HG03064 (cell line): ENCODE measurements around the gene SMC3.
A peak's percentile ranks its signal among the peaks of the same experiment; 100 is the strongest.

Experiments
- ATAC-seq: cut with Tn5 transposase; IDR thresholded peaks from one replicate; pipeline ENCODE4 v1.9.1; 2021; ENCODE audit warnings: low read depth; ENCODE audit not compliant: unreplicated experiment

Gene SMC3

DNA sequence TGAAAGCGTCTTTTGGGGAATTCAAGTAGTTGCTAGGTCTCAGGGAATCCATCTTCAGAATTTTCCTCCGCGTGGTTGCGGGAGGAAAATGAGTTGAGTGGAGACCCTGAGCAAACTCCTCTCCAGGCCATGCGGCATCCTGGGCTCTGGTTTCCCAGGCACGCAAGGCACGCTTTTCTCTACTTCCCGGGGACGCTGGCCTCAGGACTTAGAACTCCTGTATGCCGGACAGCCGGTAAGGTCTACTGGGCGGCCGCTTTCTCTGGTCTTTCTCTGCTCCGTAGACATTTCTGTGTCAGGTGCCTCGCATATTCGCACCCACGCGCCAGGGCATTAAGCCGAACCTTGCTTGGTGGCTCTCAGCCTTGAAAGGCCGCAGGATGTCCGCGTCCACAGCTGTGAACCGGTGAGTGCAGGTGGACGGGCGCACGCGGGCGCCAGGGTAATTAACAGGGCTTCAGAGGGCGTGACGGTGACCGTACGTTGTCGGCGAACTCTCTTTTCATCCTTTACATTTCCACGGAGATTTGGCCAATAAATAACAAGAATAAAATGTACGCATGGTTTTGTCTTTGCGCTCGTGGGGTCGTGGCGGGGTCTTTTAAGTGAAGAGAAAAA, 75.6 kb downstream of the SMC3 start:
- no peak for ATAC-seq

DNA sequence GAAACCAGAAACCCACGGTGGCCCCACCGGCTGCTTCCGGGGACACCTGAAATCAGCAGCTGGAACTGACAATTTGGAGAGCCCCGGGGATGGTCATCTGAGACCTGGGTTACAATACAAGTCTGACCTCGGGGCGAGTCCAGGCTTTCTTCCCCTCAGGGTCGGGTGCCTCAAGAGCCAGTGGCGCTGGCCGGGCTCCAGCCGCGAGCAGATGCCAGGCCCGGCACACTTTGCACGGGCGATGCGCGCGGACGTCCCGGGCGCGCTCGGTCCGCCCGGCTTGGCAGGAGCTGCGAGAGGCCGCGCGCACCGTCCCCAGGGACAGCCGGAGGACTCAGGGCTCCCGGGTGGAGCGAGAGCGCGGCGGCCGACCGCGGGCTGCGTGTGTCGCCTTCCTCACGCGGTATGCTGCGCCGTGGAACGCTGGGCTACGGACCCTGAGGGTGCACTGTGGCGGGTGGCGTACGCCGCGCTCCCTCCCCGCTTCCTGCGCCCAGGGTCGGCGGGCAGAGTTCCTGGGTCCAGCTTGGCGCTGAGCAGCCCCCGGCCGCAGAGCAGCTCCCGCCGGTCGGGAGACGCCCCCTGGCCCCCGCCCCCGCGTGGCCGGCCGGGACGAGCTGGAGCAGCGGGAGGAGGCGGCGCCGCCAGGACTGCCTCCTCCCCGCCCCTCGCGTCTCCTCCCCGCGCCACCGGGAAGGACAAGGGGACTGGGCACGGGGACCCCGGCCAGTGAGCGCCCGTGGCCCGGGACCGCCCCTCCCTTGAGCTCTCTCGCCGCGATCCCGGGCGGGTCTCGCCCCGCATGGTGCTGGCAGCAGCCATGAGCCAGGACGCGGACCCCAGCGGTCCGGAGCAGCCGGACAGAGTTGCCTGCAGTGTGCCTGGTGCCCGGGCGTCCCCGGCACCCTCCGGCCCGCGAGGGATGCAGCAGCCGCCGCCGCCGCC, 76.4 kb downstream of the SMC3 start, which contains the start of gene RBM20:
Gene RBM20 (plus strand): TSS at position 684 of the 945 bp plus-strand sequence. CDS start 119 bp downstream, at position 803.
- no peak for ATAC-seq

DNA sequence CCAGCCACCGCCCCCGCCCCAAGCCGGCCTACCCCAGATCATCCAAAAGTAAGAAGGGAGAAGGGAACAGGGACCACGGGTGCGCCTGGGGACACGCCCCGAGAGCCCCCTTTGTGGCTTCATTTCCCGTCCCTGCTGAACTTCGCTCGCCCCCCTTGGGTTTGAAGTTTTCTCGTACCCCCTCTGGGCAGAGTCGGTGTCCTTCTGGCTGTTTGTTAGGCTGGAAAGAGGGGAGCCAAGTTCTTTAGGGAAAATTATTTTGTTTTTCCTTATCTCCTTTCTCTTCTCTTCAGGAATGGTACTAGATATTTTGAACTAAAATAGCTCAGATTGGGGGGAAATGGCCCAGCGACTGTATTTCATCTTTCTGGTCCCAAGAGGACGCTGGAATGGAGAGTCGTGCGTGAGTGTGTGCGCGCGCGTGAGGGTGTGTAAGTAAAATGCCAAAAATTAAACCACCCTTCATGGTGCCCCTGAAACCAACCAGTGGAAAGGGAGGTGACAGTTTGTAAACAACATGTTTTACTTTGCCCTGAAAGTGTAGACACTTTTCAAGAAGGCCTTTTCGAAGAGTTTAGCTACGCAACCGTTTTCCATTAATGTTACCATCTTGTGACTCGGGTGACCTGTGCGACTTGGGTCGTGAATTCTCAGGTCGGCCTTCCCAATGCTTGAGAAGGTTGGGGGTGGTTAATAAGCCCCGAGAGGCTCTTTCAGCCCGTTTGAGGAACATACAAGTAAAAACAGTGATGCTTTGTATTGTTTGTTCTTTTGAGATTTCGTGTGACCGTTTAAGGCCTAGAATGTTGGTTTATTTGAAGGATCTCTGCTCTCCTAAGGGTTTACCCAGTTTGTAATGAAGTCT, 77.3 kb downstream of the SMC3 start:
- no peak for ATAC-seq

DNA sequence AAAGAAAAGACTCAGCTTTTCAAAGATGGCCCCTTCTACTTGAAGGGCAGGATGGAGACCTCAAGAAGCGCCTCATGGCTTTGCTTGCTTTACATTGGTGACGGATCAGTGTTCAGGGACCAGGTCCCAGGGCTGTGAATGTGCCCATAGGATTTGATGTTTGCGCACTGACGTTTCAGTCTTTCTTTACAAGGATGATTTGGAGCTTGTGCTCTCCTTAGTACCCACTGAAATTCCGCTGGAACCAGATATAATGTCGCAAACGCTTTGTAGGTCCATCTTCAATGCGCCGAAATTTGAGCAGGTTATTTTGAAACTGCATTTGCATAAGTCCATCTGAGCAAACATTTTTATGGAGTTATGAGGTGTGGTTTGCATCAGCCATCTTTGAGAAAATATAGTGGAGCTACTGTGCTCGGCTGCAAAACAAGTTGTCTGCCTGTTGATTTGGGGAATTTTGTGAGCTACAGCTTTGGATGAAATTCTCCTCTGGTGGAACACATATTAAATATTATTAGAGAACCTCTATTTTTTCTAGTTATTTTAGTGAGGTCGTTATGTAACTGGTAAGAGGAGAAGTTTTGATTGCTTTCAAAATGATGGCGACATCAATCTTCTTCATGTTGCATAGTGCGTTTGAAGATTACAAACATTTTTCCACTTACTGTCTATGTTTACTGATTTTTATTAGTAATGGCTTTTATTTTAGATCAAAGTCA, 79.1 kb downstream of the SMC3 start:
- ATAC-seq, result no peak

DNA sequence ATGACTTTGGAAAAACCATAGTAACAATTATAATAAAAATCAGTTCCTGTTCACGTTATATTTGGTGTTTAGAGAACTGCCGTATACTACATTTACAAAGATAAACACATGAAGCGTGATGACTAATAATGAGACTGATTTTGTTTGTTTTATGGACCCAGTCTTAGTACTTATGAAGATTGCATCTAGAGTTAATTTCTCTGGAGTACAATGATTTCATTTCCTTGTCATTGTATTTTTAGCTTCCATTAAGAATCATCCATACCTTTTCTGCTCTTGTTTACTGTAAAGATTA, 79.6 kb downstream of the SMC3 start:
- ATAC-seq, result no peak

DNA sequence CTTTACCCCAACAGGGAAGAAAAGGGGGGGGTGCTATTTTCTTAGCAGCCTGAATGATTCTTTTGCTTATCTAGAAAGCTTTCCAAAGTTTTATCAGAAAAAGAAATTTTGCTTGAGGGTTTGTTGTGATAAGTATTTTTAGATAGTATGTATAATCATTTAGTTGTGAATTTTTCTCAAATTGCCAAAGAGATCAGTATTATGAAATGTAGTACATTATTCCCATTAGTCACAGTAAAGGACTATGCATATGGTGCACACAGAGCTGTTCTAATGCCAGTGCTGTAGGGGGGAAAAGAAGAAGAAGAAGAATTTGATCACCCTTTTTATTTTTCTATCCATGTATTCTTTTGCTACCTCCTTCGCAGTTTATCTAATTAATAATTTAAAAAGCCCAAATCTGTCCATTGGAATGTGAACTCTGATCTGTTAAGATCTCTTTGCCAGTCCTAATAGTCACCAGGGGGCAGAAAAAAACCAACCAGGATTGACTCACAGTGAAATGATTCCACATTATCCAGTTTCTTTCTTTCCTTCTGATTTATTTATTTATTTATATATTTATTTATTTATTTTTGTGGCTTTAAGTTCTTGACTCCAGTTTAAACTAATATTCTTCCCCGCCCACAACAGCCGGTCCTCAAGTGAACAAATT, 81.3 kb downstream of the SMC3 start:
- ATAC-seq, result no peak

DNA sequence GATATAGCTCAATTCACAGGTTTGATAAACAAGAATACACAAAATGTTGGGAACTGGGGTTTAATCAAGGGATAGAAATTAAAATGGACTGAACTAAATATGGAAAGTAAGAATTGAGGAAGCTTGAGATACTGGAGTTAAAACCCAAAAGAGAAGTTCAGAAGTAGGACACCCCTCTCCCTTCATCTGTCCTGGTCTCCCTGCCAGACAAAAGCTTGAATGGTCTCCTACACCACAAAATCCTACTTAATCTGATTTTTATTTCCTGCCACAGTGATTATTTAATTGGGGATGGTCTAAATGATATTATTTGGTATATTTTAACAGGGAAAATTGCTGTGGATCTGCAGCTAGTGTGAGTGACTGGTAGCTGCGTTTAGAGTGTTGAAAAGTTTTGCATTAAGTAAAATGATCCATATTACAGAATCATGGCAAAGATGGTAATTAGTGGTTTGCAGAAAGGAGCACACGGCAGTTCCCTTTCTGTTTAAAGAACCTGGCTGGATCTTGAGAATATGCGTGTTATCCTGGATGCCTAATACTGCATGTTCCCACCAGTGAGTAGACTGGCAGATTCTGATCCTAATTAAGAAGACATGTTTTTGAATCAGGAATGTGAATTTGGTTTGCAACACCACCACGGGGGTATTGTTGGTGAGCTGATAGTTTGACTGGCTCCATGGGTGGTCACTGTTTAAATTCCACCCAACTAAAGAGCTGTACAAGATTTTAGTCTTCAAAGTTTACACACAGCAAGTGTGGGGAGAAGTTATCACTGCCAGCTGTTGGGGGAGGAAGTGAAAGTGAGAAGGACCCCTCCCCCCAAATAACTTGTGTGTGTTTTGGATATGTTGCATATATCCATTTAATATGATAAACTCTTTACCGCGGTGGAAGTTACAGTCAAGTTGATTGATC, 82.1 kb downstream of the SMC3 start:
- ATAC-seq, result no peak

DNA sequence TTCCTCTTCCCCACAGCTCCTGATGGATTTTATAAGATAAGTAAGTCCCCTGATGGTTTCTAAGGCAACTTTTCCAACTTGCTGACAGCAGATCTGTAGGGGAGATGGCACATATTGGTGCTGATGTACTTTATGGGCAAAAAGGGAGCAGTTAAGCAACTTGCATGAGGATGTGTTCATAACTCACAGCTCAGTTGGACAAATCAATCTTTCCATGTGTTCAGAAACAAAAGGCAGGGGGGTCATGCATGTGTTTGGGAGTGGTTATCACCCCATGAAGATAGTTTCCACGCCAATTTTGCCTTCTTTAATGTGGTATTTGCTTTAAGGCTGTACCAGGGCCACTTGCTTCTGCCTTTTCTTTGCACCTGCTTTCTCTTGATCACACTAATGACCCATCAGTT, 82.8 kb downstream of the SMC3 start:
- ATAC-seq, result no peak

DNA sequence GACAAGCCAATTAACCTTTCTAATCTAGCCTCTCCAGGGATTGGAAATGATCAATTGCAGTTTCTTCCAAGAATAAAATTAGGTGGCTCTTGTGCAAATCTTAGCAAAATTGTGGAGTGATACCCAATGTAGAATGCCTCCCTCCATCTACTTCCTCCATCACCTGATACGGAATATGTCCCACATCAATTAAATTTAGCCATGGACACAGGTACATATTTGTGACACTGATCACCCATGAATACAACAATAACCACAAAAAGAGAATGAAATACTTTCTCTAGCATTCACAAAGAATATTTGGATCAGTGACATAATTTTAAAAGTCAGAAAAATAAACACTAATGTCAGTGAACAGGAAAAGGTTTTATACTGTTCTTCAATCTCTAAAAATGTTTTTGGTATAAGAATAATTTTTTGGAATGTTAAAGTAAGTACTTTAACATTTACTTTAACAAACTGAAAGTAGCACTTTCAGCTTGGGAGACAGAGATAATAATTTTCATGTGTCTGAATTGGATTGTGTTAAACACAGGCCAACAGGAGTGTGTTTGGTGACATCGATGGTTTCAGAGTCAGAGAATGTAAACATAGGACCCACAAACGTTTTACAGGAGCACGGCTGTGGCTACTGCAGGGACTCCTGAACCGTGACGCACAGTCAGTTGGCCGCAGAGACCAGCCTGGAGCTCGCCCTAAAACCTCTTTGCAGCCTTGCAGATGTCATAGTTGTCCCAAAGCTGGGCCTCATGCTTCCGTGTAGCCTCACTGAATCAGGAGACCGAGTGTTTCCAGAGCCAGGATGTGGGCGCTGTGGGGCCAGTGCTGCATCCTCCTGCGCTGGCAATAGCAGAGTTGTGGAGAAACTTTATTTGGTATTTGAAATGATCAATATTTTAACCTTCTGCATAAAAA, 83.8 kb downstream of the SMC3 start:
- peak; percentile 89 for ATAC-seq

DNA sequence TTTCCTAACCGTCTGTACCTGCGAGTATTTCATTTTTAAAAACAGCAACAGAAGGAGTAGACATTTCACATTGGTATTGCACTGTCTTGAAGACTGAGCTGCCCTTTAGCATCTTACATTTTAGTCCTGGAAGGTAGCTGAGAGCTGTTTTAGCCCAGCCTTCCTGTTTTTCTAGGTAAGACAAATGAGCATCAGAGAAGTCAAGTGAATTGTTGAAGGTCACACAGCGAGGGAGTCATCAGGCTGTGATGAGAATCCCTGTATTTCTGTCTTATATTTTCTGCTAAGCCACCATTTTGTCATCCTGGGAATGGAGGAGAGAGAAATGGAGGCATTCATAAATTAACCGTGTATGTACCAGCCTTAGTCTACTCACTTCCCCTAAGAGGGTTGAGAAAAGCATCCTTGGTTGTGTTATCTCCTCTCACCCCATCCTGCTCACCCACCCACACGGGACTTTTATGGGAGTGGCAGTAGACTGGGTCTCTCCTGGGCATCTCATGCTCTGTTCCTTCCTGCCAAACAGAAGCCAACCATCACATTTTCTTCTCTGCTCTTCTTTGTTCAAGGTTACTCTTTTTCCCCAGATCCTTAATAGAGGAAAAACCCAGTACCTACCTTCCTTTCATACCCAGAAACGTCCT, 85.1 kb downstream of the SMC3 start:
- ATAC-seq, result no peak
